BE2C (cell line): ENCODE results near the gene PCCA.

ENCODE experiments used
- DNase-seq: peaks from one replicate; pipeline ENCODE4 v3.0.0-alpha.2; 2020
- H3K27me3 ChIP-seq: fragments of 250-450 bp; sonication (Bioruptor Pico); 2 replicates; pipeline ENCODE4 v1.5.1; 2020; ENCODE audit warnings: mild to moderate bottlenecking
- H3K36me3 ChIP-seq: fragments of 250-450 bp; sonication (Bioruptor Pico); 2 replicates; pipeline ENCODE4 v1.5.1; 2020; ENCODE audit warnings: mild to moderate bottlenecking
- H3K4me1 ChIP-seq: fragments of 250-450 bp; sonication (Bioruptor Pico); 2 replicates; pipeline ENCODE4 v1.5.1; 2020
- H3K4me3 ChIP-seq: 2 replicates; pipeline ENCODE4 v1.5.1; 2011; ENCODE audit warnings: low read depth, low read length
- H3K9me3 ChIP-seq: fragments of 250-450 bp; sonication (Bioruptor Pico); 2 replicates; pipeline ENCODE4 v1.5.1; 2020
- TF ChIP-seq, protein P1 (sequence below): IDR thresholded peaks from 2 replicates; pipeline ENCODE4 v1.5.1; 2012; ENCODE audit warnings: mild to moderate bottlenecking, low read depth, low read length

Gene PCCA

DNA sequence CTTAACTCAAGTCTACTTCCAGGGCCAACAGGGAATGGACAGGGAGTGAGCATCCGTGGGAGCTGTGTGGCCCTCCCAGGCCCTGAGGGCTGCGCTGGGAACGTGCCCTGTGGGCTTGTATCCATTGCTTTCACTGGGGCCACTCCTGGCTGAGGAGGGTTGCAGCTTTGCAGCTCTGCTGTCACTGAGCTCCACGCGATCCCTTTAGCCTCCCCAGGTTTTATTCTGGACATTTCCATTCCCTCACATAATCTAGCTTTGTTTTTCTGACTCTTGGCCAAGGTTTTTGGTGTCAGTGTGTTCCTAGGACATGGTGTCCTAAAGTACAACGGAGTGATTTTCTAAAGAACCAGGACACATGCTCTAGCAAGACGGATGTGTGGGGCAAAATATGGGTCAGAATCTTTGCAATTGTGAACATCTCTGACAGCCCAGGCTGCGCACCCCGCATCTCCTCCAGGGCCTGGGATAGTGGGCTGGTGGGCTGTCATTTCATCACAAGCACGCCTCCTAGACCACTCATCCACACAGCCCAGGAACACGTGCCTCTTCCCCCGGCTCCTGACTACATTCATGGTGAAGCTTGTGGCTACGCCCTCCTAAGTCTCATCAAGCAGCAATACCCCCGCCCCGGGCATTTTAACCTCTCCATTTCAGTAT lies 471.7 kb downstream of the PCCA start:
- Histone ChIP-seq H3K9me3 (no peaks in the 10 kb centered on the region), H3K27me3 (no peaks in the 10 kb centered on the region), H3K36me3 (no peaks in the 10 kb centered on the region), H3K4me1 (no peaks in the 10 kb centered on the region), H3K4me3 (no peak overlapping the region)
- TF ChIP-seq, protein P1, sequence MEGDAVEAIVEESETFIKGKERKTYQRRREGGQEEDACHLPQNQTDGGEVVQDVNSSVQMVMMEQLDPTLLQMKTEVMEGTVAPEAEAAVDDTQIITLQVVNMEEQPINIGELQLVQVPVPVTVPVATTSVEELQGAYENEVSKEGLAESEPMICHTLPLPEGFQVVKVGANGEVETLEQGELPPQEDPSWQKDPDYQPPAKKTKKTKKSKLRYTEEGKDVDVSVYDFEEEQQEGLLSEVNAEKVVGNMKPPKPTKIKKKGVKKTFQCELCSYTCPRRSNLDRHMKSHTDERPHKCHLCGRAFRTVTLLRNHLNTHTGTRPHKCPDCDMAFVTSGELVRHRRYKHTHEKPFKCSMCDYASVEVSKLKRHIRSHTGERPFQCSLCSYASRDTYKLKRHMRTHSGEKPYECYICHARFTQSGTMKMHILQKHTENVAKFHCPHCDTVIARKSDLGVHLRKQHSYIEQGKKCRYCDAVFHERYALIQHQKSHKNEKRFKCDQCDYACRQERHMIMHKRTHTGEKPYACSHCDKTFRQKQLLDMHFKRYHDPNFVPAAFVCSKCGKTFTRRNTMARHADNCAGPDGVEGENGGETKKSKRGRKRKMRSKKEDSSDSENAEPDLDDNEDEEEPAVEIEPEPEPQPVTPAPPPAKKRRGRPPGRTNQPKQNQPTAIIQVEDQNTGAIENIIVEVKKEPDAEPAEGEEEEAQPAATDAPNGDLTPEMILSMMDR, result no peak
- DNase-seq, result no peak

DNA sequence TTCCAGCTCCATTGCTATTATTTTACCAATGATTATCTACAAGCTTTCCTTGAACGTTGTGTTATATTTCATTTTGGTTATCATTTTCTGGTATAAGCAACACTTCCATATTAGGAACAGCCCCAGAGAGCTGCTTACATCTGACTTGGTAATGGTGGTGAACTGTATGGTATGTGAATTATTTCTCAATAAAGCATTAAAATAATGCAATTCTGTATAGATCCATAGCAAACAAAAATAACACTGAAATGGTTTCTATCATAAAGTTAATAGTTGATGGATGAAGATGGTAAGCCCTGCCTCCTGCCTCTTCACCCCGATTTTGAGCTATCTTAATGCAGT lies 472.2 kb downstream of the PCCA start:
- Histone ChIP-seq H3K27me3 (no peaks in the 10 kb centered on the region), H3K9me3 (no peaks in the 10 kb centered on the region), H3K36me3 (no peaks in the 10 kb centered on the region), H3K4me1 (no peaks in the 10 kb centered on the region), H3K4me3 (no peak overlapping the region)
- TF ChIP-seq, protein P1, result no peak
- DNase-seq, result no peak

DNA sequence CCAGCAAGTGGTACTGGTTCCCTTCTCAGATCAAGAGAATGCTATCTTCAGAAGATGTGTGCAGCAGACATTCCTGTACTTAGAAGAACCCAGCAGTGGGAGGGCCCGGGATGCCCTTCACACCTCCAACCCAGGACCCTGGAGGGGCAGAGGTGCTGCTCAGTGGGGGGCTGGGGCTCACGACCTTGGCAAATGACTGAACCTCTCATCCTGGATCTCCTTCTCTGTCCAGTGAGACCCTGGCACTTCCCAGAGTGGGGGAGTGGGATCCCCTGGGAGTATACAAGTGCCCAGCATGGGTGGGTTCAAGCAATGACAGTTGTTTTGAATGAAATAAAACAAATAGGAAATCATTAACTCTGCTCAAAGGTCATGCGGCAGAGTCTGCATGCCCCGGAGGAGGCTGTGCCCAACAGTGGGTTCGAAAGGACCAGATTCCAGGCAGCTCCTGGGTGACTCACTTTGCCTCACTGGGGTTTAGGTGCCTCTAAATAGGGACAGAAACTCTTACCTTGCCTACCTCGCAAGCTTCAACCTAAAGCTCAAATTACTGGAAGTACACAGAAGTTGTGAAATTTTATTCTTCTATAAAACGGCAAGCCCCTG lies 472.8 kb downstream of the PCCA start:
- no peaks in the 10 kb centered on the region for H3K4me1 ChIP-seq
- no peak overlapping the region for H3K4me3 ChIP-seq
- H3K36me3 ChIP-seq, result no peaks in the 10 kb centered on the region
- TF ChIP-seq, protein P1, result no peak
- H3K27me3 ChIP-seq, result no peaks in the 10 kb centered on the region
- H3K9me3 ChIP-seq, result no peaks in the 10 kb centered on the region
- no peak for DNase-seq

DNA sequence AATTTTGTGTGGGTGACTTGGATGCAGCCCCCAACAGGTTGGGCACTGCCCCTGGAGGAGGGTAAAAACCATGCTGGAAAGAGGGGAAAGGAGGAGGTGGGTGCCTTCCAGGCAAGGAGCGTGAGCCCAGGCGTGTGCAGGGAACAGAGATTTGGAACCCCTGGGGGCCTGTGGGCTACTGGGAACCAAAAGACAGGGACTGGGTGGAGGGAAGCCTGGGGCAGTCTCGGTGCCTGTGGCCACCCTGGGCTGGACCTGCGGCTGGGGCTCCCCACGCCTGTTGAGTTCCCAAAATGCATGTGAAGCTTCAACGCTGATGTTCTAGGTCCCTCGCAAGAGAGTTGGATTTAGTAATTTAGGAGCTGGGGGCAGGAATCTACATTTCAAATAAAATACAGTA lies 474.9 kb downstream of the PCCA start:
- Histone ChIP-seq H3K9me3 (no peaks in the 10 kb centered on the region), H3K4me1 (no peaks in the 10 kb centered on the region), H3K36me3 (no peaks in the 10 kb centered on the region), H3K4me3 (no peak overlapping the region), H3K27me3 (no peaks in the 10 kb centered on the region)
- TF ChIP-seq, protein P1, result no peak
- DNase-seq, result no peak

DNA sequence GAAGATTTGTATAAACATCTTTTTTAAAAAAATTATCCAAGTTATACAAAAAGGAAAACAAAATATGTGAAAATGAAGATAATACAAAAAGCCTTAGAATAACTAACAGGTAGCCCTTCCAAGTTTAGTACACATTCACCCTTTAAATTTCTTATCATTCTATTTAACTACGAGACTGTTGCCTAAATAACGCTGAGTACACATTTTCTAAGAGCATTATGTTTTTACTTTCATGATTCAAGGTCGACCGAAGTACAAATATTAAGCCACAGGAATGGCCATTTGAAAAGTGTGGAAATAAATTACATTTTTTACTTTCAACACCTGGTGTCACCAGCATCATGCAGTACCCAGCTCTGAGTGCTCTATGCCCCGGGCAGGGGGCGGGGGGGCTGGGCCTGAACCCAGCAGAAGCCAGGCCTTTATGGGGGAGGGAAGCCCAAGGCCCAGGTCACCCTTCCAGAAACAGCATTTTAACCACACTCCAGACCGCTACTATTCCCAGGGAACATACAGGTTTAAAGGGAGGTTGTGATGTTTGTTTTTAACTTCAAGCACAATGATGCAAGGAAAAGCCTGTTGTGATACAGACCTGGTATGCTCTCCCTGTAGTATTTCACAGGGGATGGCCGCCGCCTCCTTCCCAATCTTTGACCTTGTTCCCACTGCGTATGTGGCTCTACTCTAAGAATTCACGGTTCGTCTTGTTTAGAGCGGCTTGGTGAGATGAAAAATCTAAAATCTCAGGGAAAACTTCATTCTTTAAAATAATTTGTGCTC lies 475.7 kb downstream of the PCCA start:
- Histone ChIP-seq H3K27me3 (no peaks in the 10 kb centered on the region), H3K4me1 (no peaks in the 10 kb centered on the region)
- TF ChIP-seq, protein P1, result no peak

DNA sequence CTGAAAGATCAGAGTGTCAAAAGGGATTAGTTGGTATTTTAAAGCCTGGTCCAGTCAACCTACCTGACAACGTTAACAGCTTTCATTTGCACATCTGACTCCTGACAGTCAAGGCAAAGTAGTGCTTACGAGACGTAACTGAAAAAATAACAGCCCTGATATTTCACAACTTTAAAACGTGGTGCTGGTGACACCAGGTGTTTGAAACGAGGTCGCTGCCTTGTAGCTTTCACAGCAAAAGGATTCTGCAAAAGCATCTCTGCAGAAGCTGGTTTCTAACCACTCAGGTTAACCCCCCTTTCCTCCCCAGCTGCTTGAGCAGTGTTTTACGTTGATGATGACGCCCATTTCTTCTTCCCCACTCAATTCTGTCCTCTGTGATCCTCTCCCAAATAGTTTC lies 476.4 kb downstream of the PCCA start:
- Histone ChIP-seq H3K36me3 (no peaks in the 10 kb centered on the region), H3K9me3 (no peaks in the 10 kb centered on the region), H3K27me3 (no peaks in the 10 kb centered on the region), H3K4me1 (no peaks in the 10 kb centered on the region), H3K4me3 (no peak overlapping the region)
- TF ChIP-seq, protein P1, result no peak
- DNase-seq, result no peak

More for the DNA sequence above, 475.7 kb downstream of the PCCA start:
- H3K4me3 ChIP-seq, result no peak overlapping the region
- H3K9me3 ChIP-seq, result no peaks in the 10 kb centered on the region
- H3K36me3 ChIP-seq, result no peaks in the 10 kb centered on the region
- DNase-seq, result no peak
